KMS-11 (cell line): ENCODE measurements around the gene LSM12.
"Not testable (repeated sequence)": the region's sequence is repeated elsewhere in the genome, so short reads cannot be mapped to it uniquely, and the experiment has no call there.

ENCODE experiments used
- H2AFZ ChIP-seq: fragments of 200-600 bp; sonication (generic); 2 replicates; pipeline ENCODE4 v1.6.1; 2016; ENCODE audit warnings: antibody characterized with exemption, mixed run types, low read depth
- H3K27ac ChIP-seq: fragments of 200-600 bp; sonication (generic); 2 replicates; pipeline ENCODE4 v1.6.1; 2016; ENCODE audit warnings: mild to moderate bottlenecking, mixed run types
- H3K27me3 ChIP-seq: fragments of 200-600 bp; sonication (generic); 2 replicates; pipeline ENCODE4 v1.6.1; 2017; ENCODE audit warnings: mild to moderate bottlenecking, low read depth, mixed run types, moderate library complexity; ENCODE audit not compliant: insufficient read depth
- H3K36me3 ChIP-seq: fragments of 200-600 bp; sonication (generic); 2 replicates; pipeline ENCODE4 v1.6.1; 2017; ENCODE audit warnings: mild to moderate bottlenecking, mixed run types; ENCODE audit not compliant: insufficient read depth
- H3K4me1 ChIP-seq: fragments of 200-600 bp; sonication (generic); 2 replicates; pipeline ENCODE4 v1.6.1; 2016; ENCODE audit warnings: mild to moderate bottlenecking, low read depth, mixed run types; ENCODE audit not compliant: poor library complexity, severe bottlenecking
- H3K4me2 ChIP-seq: fragments of 200-600 bp; sonication (generic); 2 replicates; pipeline ENCODE4 v1.7.0; 2016; ENCODE audit warnings: mild to moderate bottlenecking, mixed run types
- H3K4me3 ChIP-seq: fragments of 200-600 bp; sonication (generic); IDR thresholded peaks from 2 replicates; pipeline ENCODE4 v1.6.1; 2017; ENCODE audit warnings: low read depth, low read length, mixed read lengths; ENCODE audit not compliant: insufficient read depth
- H3K79me2 ChIP-seq: fragments of 200-600 bp; sonication (generic); 2 replicates; pipeline ENCODE4 v1.6.1; 2016; ENCODE audit warnings: low read depth, mixed run types; ENCODE audit not compliant: insufficient read depth
- H3K9ac ChIP-seq: fragments of 200-600 bp; sonication (generic); 2 replicates; pipeline ENCODE4 v1.6.1; 2016; ENCODE audit warnings: mild to moderate bottlenecking, mixed run types
- H4K20me1 ChIP-seq: fragments of 200-600 bp; sonication (generic); 2 replicates; pipeline ENCODE4 v1.6.1; 2016; ENCODE audit warnings: mild to moderate bottlenecking, mixed run types; ENCODE audit not compliant: insufficient read depth
- CTCF ChIP-seq: fragments of 200-600 bp; sonication (generic); conservative IDR thresholded peaks from 2 replicates; pipeline ENCODE4 v1.6.1; 2017; ENCODE audit warnings: low read depth, mild to moderate bottlenecking, antibody characterized with exemption, low read length, moderate library complexity, mixed read lengths

LSM12 gene

GRCh38 chr17:44024853-44025252 lies 41.6 kb downstream of the LSM12 start:
- Histone ChIP-seq H3K4me2 (no peak overlapping the region), H3K4me1 (no peaks in the 10 kb centered on the region), H3K36me3 (no peaks in the 10 kb centered on the region), H3K27ac (no peak overlapping the region), H3K27me3 (no peaks in the 10 kb centered on the region), H3K4me3 (no peak overlapping the region), H3K79me2 (no peaks in the 10 kb centered on the region), H3K9ac (no peak overlapping the region), H4K20me1 (no peaks in the 10 kb centered on the region), H2AFZ (no peak overlapping the region)
- no peak for TF ChIP-seq CTCF

- Histone ChIP-seq H3K36me3 (no peaks in the 10 kb centered on the region), H3K4me2 (no peak overlapping the region)
- no peak for TF ChIP-seq CTCF
These were observed 42.2 kb downstream of the LSM12 start for GRCh38 chr17:44024271-44024663.

GRCh38 chr17:44023545-44024270 lies 42.8 kb downstream of the LSM12 start:
- H3K27ac ChIP-seq: no peak overlapping the region
- H3K36me3 ChIP-seq: no peaks in the 10 kb centered on the region
- no peak overlapping the region for H3K4me2 ChIP-seq
- H3K79me2 ChIP-seq: no peaks in the 10 kb centered on the region
- no peaks in the 10 kb centered on the region for H3K27me3 ChIP-seq
- TF ChIP-seq CTCF: no peak
- H3K4me3 ChIP-seq: no peak overlapping the region
- no peak overlapping the region for H3K9ac ChIP-seq
- H2AFZ ChIP-seq: no peak overlapping the region
- H4K20me1 ChIP-seq: no peaks in the 10 kb centered on the region
- no peaks in the 10 kb centered on the region for H3K4me1 ChIP-seq

More at GRCh38 chr17:44024271-44024663, 42.2 kb downstream of the LSM12 start:
- Histone ChIP-seq H2AFZ (no peak overlapping the region), H4K20me1 (no peaks in the 10 kb centered on the region), H3K27ac (no peak overlapping the region), H3K79me2 (no peaks in the 10 kb centered on the region), H3K27me3 (no peaks in the 10 kb centered on the region), H3K4me1 (no peaks in the 10 kb centered on the region), H3K9ac (no peak overlapping the region), H3K4me3 (no peak overlapping the region)

GRCh38 chr17:44022246-44022645 lies 44.2 kb downstream of the LSM12 start:
- H3K9ac ChIP-seq: no peak overlapping the region
- H3K79me2 ChIP-seq: no peaks in the 10 kb centered on the region
- H2AFZ ChIP-seq: no peak overlapping the region
- no peak for TF ChIP-seq CTCF
- no peaks in the 10 kb centered on the region for H4K20me1 ChIP-seq
- no peaks in the 10 kb centered on the region for H3K27me3 ChIP-seq
- H3K4me1 ChIP-seq: no peaks in the 10 kb centered on the region
- H3K4me2 ChIP-seq: no peak overlapping the region
- no peak overlapping the region for H3K27ac ChIP-seq
- H3K36me3 ChIP-seq: no peaks in the 10 kb centered on the region
- no peak overlapping the region for H3K4me3 ChIP-seq

- not testable (repeated sequence) for H2AFZ ChIP-seq, H3K4me2 ChIP-seq, H3K9ac ChIP-seq, H3K27ac ChIP-seq, H4K20me1 ChIP-seq, H3K4me1 ChIP-seq, H3K79me2 ChIP-seq, H3K4me3 ChIP-seq, H3K36me3 ChIP-seq, H3K27me3 ChIP-seq
These were observed 45.2 kb downstream of the LSM12 start for GRCh38 chr17:44021227-44021626.
